Effector memory CD4-positive, alpha-beta T cell (primary cell): ENCODE data around the gene TLE4.

Source experiments
- DNase-seq, 3 donors: peaks; one replicate each; pipeline ENCODE4 v3.0.0-alpha.2; 2020
- H3K27ac ChIP-seq: 2 replicates; pipeline ENCODE4 v1.7.0; 2013; ENCODE audit warnings: mild to moderate bottlenecking, low read length, moderate library complexity; ENCODE audit not compliant: insufficient read depth, poor library complexity, severe bottlenecking
- H3K27me3 ChIP-seq: replicated peaks from 2 replicates; pipeline ENCODE4 v1.7.0; 2013; ENCODE audit warnings: mild to moderate bottlenecking, low read length; ENCODE audit not compliant: insufficient read depth, control insufficient read depth, poor library complexity, severe bottlenecking
- H3K36me3 ChIP-seq: 2 replicates; pipeline ENCODE4 v1.7.0; 2013; ENCODE audit warnings: mild to moderate bottlenecking, low read length, moderate library complexity; ENCODE audit not compliant: control insufficient read depth, insufficient read depth
- H3K4me1 ChIP-seq: 2 replicates; pipeline ENCODE4 v1.7.0; 2013; ENCODE audit warnings: low read length, mild to moderate bottlenecking; ENCODE audit not compliant: control insufficient read depth, insufficient read depth, poor library complexity, severe bottlenecking
- H3K4me3 ChIP-seq: 2 replicates; pipeline ENCODE4 v1.7.0; 2013; ENCODE audit warnings: low read length, low read depth, mild to moderate bottlenecking; ENCODE audit not compliant: insufficient read depth, poor library complexity, severe bottlenecking
- H3K9me3 ChIP-seq: 2 replicates; pipeline ENCODE4 v1.7.0; 2013; ENCODE audit warnings: mild to moderate bottlenecking, low read length, moderate library complexity; ENCODE audit not compliant: control insufficient read depth

The TLE4 gene

GRCh38 chr9:79694676-79695400 lies 123.1 kb downstream of the TLE4 start:
- H3K4me1 ChIP-seq: peaks cover 11% of the 10 kb centered on the region
- no peak overlapping the region for H3K4me3 ChIP-seq
- no peaks in the 10 kb centered on the region for H3K27me3 ChIP-seq
- DNase-seq: no peak
- no peaks in the 10 kb centered on the region for H3K36me3 ChIP-seq
- no peak overlapping the region for H3K27ac ChIP-seq
- H3K9me3 ChIP-seq: no peaks in the 10 kb centered on the region

GRCh38 chr9:79695531-79696175 lies 123.9 kb downstream of the TLE4 start:
- H3K27me3 ChIP-seq: no peaks in the 10 kb centered on the region
- H3K27ac ChIP-seq: no peak overlapping the region
- H3K4me3 ChIP-seq: no peak overlapping the region
- DNase-seq: no peak
- no peaks in the 10 kb centered on the region for H3K36me3 ChIP-seq
- H3K9me3 ChIP-seq: no peaks in the 10 kb centered on the region
- peaks cover 11% of the 10 kb centered on the region for H3K4me1 ChIP-seq

- no peaks in the 10 kb centered on the region for H3K27me3 ChIP-seq
- H3K4me3 ChIP-seq: no peak overlapping the region
- H3K4me1 ChIP-seq: peaks cover 11% of the 10 kb centered on the region
- H3K9me3 ChIP-seq: no peaks in the 10 kb centered on the region
- H3K36me3 ChIP-seq: no peaks in the 10 kb centered on the region
- no peak overlapping the region for H3K27ac ChIP-seq
- no peak for DNase-seq
Measured at GRCh38 chr9:79698967-79699366, 127.2 kb downstream of the TLE4 start.

GRCh38 chr9:79699479-79699878 lies 127.7 kb downstream of the TLE4 start:
- Histone ChIP-seq H3K36me3 (peaks cover under 1% of the 10 kb centered on the region), H3K4me3 (no peak overlapping the region), H3K4me1 (peaks cover 11% of the 10 kb centered on the region), H3K27ac (no peak overlapping the region), H3K9me3 (no peaks in the 10 kb centered on the region), H3K27me3 (no peaks in the 10 kb centered on the region)
- no peak for DNase-seq

GRCh38 chr9:79700607-79701360 lies 129.0 kb downstream of the TLE4 start:
- Histone ChIP-seq H3K27me3 (no peaks in the 10 kb centered on the region), H3K9me3 (no peaks in the 10 kb centered on the region), H3K27ac (no peak overlapping the region), H3K4me3 (no peak overlapping the region), H3K36me3 (peaks cover 7% of the 10 kb centered on the region), H3K4me1 (peaks cover 4% of the 10 kb centered on the region)
- no peak for DNase-seq

- Histone ChIP-seq H3K36me3 (peaks cover 11% of the 10 kb centered on the region), H3K4me1 (no peaks in the 10 kb centered on the region), H3K9me3 (no peaks in the 10 kb centered on the region), H3K27me3 (no peaks in the 10 kb centered on the region), H3K4me3 (no peak overlapping the region), H3K27ac (no peak overlapping the region)
- no peak for DNase-seq
Measured at GRCh38 chr9:79701651-79702050, 129.9 kb downstream of the TLE4 start.

GRCh38 chr9:79705704-79706103 lies 133.9 kb downstream of the TLE4 start:
- Histone ChIP-seq H3K36me3 (peaks cover 44% of the 10 kb centered on the region), H3K4me3 (no peak overlapping the region), H3K9me3 (no peaks in the 10 kb centered on the region), H3K27me3 (no peaks in the 10 kb centered on the region), H3K4me1 (no peaks in the 10 kb centered on the region), H3K27ac (no peak overlapping the region)
- DNase-seq: no peak

GRCh38 chr9:79706512-79706911 lies 134.7 kb downstream of the TLE4 start:
- H3K36me3 ChIP-seq: peaks cover 50% of the 10 kb centered on the region
- no peaks in the 10 kb centered on the region for H3K9me3 ChIP-seq
- H3K27me3 ChIP-seq: no peaks in the 10 kb centered on the region
- H3K4me1 ChIP-seq: no peaks in the 10 kb centered on the region
- no peak for DNase-seq
- no peak overlapping the region for H3K27ac ChIP-seq
- no peak overlapping the region for H3K4me3 ChIP-seq

- Histone ChIP-seq H3K27me3 (no peaks in the 10 kb centered on the region), H3K4me3 (no peak overlapping the region), H3K36me3 (peaks cover 50% of the 10 kb centered on the region), H3K27ac (no peak overlapping the region), H3K4me1 (no peaks in the 10 kb centered on the region), H3K9me3 (no peaks in the 10 kb centered on the region)
- no peak for DNase-seq
Measured at GRCh38 chr9:79707589-79707988, 135.8 kb downstream of the TLE4 start.

GRCh38 chr9:79708541-79708940 lies 136.8 kb downstream of the TLE4 start:
- Histone ChIP-seq H3K27me3 (no peaks in the 10 kb centered on the region), H3K9me3 (no peaks in the 10 kb centered on the region), H3K4me1 (no peaks in the 10 kb centered on the region), H3K36me3 (peaks cover 50% of the 10 kb centered on the region), H3K27ac (no peak overlapping the region), H3K4me3 (no peak overlapping the region)
- DNase-seq: no peak
